T follicular helper cell (primary cell): ENCODE results near the gene TMEM255B.

Experiments
- DNase-seq: peaks from one replicate; pipeline ENCODE4 v3.0.0-alpha.2; 2020; ENCODE audit warnings: low read depth

The TMEM255B gene

GRCh38 chr13:113804017-113804702 is 45.1 kb downstream of the TMEM255B start:
- DNase-seq = no peak

- DNase-seq = no peak
Observed at GRCh38 chr13:113804703-113805430, 45.8 kb downstream of the TMEM255B start.

DNA sequence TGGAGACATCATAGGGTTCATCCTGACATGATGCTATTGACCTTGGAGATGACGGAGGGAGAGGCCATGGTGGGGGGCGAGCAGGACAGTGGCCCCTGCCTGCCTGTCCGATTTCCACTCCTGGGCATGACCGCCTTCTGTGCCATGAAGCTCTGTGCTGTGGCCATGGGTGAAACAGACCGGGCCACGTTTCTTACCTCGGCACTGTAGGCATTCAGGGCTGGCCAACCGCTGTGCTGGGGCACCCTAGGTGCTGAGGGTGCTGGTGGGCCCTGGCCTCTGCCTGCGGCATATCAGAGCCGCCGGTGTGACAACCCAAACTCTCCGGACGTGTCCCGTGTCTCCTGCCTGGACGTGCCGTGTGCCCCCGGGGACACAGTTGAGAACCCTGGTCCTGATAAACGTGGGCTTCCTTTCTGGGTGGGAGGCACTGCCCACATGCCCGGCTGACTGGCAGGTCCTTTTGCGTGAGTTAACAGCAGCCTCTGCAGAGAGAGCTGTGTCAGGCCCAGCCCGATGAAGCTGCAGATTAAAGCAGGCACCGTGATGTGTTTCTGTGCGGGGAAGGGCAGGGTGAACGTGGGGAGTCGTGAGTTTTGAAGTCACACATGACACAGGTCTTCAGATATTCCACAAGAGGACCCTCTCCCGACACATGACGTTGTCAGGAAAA is 46.5 kb downstream of the TMEM255B start:
- no peak for DNase-seq

DNA sequence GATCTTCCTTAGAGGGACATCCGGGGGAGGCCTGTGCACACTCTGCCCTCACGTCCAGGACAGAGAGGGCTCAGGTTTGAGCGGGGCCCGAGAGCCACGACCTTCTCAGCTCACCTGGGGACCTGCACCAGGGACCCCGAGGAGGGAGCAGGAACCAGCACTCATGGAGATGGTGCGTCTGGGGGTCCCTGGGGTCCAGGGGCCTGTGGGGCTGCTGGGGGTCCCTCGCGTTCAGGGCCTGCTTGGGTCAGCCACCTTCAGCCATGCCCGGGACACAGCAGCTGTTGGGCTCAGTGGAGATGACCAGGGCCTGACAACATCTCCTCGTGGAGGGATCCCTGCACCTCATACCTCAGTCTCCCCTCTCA is 47.1 kb downstream of the TMEM255B start:
- DNase-seq = no peak

DNA sequence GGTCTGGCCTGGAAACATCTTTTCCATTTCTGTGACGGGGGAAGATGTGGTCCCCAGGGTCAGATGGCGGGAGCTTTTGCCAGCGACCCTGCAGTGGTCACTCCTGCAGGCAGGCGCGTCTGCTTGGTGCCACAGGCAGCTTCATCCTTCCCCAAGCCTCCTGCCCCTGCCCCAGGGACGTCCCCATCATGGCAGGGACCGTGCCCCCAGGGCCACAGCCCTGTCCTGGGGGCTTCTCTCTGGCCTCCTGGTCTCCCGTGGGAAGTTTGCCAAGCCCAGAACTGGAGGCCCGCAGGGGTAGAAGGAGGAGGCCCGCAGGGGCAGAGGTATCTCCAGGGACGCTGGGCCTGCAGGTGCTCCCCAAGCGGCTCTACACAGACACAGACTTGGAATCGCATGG is 47.5 kb downstream of the TMEM255B start:
- no peak for DNase-seq

DNA sequence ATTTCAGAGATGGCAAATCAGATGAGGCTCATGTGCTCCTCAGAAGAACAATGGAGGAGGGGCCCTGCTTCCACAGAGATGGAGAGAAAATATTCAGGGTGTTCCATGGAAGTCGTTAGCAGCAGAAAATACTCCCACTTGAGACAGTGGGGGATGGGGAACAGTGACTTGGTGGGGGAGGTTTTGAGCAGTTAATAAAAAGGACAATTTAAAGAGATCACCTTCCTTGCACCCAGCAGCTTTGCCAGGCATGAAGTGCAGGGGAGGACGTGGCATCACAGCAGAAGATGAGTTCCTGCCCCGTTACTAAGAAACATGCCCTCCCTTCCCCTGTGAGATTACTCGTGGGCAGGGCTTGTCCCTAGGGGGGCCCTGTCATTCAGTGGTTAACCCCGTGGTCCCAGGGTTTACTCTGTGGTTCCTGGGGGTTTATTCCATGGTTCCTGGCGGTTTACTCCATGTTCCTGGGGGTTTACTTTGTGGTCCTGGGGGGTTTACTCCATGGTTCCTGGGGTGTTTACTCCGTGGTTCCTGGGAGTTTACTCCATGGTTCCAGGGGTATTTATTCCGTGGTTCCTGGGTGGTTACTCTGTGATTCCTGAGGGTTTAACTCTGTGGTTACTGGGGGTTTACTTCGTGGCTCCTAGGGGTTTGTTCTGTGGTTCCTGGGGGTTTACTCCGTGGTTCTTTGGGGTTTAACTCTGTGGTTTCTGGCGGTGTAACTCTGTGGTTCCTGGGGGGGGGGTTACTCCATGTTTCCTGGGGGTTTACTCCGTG is 49.2 kb downstream of the TMEM255B start:
- no peak for DNase-seq

DNA sequence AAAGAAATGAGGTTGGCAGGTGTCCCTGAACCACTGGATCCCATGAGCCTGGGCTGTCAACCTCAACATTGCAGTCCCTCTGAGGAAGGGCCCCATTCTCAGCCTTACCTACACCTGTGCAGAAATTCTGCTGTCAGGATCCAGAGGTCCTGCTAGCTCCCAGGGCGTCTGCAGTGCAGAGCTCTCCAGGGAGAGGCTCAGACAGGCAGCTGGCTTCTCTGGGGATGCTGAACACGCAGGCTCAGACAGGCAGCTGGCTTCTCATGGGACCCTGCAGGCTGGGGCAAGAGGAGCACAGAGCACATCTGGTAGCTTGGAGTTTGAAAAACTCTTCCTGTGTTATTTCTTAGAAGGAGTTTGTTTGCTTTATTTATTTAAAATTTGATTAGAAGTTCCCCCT is 50.9 kb downstream of the TMEM255B start:
- DNase-seq = no peak

DNA sequence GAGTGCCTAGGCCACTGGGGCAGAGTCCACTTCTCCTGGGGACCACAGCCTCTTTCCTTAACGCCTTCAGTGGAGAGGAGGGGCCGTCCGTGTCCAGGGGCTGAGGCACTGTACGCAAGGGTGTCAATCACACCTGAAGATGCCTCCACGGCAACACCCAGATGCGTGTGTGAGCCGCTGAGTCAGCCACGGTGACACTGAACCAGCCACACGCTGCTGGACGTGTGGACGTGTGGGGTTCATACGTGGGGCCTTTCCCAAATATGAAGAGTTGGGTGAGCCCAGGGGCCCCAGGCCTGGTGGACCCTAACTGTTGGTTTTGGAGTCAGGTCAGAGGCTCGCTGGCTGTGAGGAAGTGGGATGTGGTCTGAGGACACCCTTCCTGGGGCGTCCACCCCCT is 51.6 kb downstream of the TMEM255B start:
- DNase-seq = no peak

DNA sequence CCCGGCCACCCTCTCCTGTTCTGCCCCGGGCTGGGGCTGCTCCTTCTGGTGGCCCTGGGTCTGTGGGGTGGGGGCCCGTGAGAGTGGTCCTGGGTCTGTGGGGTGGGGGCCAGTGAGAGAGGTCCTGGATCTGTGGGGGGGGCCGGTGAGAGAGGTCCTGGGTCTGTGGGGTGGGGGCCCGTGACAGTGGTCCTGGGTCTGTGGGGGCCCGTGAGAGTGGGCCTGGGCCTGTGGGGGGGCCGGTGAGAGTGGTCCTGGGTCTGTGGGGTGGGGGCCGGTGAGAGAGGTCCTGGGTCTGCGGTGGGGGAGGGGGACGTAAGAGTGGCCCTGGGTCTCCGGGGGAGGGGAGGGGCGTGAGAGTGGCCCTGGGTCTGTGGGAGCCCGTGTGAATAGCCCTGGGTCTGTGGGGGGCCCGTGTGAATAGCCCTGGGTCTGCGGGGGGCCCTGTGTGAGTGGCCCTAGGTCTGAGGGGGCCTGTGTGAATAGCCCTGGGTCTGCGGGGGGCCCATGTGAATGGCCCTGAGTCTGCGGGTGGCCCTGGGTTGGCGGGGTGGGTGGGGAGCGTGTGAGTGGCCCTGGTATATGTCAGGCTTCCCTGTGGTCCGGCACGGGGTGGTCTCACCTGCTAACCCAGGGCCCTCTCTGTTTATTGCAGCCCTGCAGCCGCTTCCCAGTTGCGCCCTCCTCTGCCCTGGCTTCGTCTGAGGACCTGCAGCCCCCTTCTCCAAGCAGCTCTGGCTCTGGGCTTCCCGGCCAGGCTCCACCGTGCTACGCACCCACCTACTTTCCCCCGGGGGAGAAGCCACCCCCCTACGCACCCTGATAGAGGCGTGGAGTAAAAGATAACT is 52.3 kb downstream of the TMEM255B start:
- no peak for DNase-seq

DNA sequence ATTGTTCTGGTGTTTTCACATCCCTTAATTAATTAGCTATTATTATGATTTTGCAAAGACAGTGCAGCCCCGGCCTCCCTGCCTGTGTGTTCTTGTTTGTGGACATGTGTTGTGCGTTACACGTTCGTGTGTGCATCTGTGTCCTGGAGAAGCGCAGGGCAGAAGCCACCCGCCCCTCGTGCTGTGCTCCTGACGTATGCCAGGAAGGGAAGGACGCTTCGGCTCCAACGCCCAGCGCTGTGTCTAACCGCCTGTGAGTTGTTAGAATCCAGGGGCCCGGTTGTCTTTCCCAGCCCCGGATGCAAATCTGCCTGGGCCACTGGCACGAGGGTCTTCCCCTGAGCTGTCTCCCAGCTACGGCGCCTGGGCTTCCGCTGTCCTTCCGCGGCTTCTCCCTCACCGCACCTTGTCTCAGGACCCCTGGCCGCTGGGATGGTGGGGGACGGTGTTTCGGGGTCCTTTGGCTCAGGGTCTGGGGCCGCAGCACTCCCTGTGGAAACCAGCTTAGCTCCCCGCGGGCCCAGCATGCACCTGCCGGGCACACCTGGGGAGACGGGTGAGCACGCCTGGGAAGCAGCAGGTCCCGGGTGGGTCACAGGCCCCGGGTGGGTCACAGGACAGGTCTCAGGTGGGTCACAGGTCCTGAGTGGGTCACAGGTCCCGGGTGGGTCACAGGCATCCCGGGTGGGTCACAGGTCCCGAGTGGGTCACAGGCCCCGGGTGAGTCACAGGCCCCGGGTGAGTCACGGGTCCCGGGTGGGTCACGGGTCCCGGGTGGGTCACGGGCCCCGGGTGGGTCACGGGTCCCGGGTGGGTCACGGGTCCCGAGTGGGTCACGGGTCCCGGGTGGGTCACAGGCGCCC is 53.4 kb downstream of the TMEM255B start:
- no peak for DNase-seq

DNA sequence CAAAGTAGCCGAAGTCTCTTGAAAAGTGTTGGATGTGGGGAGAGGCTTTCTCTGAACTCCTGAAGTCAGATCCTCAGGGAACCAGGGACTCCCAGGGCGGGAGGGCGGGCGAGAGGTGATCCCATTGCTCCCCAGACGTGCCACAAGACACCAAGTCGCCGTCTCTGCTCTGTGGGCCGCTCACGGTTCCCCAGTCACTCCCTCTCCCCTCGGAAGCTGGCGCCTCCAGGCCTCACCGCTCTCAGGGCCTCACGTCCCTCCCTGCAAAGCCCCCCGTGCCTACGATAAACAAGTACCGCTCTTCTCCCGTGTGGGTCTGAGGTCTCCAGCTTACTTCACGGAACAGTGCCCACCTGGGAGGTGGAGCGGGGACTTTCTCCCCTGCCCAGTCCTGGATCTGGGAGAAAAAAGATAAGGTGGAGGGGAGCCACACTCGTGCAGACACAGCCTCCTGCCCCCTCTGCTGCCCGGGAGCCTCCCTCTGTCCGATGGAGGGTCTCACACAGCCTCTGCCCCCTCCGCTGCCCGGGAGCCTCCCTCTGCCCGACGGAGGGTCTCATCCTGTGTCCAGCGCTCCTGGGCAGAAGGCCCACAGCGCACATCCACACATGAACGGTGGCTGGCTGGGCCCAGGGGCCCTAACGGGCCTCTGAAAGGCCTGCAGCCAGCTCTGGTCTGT is 54.2 kb downstream of the TMEM255B start:
- no peak for DNase-seq

DNA sequence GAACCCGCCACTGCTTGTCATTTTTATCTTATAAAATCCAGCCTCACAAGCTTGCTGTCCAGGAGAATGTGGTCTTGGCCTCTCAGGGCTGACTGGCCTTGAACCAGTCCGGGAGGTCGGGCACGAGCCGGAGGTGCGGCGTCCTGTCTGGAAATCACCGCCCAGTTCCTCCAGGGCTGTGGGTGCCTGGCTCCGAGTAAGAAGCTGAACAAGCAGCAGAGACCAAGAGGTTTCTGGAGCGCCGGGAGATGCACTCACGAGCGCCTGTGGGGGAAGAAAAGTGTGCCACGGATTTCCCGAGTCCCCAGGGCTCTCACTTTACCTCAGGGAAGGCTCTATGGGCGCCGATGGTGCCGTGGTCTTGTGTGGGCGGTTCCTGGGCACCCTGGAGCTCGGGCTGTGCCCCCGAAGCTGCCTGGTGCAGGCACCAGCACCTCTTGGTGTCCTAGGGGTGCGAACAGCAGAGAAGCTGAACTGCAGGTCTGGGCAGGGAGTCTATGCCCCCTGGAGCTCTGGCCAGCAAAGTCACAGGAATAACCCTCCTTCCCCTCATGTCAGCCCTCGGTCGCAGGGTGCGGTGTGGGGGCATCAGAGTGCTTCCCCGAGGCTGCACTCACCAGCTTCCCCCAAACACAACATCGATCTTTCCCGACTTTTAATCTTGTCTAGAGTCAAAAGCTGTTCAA is 54.9 kb downstream of the TMEM255B start:
- DNase-seq = no peak

DNA sequence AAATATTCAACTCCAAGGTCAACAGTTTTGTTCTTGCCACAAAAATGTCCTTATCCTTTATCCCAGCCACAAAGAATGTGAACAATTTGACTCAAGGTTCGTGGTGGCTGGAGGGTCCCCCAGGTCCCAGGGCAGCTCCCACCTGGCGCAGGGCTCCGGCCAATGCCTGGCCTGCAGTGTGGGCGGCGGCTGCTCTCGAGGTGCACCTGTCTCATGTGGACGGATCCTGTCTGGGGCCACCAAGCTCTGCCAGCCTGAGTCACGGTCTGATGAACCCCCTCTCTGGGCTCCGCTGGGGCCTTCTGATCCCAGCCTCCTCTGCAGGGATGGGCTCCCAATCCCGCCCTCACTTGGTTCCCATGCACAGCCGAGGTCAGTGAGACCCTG is 55.4 kb downstream of the TMEM255B start:
- no peak for DNase-seq

- DNase-seq = no peak
Observed at GRCh38 chr13:113815151-113816058, 56.4 kb downstream of the TMEM255B start.

GRCh38 chr13:113816254-113816929 is 57.4 kb downstream of the TMEM255B start:
- DNase-seq = no peak

- peak; percentile 80 for DNase-seq
Observed at GRCh38 chr13:113816946-113817859, 58.2 kb downstream of the TMEM255B start.
